GM10248 (cell line): ENCODE results near the gene NUP37.

Source experiments
- CTCF ChIA-PET: fragments of 300-600 bp; sonication (Branson Sonifier 250); formaldehyde crosslinking; extraction: SDS; loops from one replicate; lab custom pipeline; 2021; ENCODE audit warnings: antibody characterized with exemption; lab: Yijun Ruan, JAX
- POLR2A ChIA-PET: fragments of 350-650 bp; sonication (Branson Sonifier 250); formaldehyde crosslinking; extraction: SDS; loops from one replicate; lab custom pipeline; 2020; ENCODE audit warnings: antibody characterized with exemption; lab: Yijun Ruan, JAX
- DNase-seq: peaks from one replicate; pipeline ENCODE4 v3.0.0; 2012; ENCODE audit errors: extremely low spot score
- TF ChIP-seq, protein P1 (sequence below): IDR thresholded peaks from 2 replicates; pipeline ENCODE4 v1.5.1; 2012; ENCODE audit warnings: mild to moderate bottlenecking, low read depth; ENCODE audit errors: extremely low read depth, missing control alignments, control extremely low read depth

Gene NUP37

DNA sequence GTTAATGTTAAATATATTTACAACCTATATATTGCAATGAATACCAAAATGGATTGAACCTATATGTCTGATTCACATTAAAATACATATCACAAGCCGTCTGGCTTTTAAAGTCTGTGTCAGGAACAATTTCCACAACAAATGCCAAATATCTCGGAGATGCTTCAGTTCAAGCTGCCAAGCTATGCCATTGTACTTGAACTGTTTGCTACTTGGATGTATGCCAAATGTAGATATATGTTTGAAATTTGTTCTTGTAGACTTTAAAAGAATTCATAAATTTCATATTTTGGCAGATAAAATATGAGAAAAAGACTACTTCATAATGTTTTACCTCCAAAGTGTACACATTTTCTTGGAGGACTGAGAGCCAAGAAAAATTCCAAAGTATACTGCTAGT is 95.1 kb downstream of the NUP37 start:
- DNase-seq: no peak
- ChIA-PET POLR2A (no interaction called here), CTCF (no interaction called here)
- TF ChIP-seq, protein P1, sequence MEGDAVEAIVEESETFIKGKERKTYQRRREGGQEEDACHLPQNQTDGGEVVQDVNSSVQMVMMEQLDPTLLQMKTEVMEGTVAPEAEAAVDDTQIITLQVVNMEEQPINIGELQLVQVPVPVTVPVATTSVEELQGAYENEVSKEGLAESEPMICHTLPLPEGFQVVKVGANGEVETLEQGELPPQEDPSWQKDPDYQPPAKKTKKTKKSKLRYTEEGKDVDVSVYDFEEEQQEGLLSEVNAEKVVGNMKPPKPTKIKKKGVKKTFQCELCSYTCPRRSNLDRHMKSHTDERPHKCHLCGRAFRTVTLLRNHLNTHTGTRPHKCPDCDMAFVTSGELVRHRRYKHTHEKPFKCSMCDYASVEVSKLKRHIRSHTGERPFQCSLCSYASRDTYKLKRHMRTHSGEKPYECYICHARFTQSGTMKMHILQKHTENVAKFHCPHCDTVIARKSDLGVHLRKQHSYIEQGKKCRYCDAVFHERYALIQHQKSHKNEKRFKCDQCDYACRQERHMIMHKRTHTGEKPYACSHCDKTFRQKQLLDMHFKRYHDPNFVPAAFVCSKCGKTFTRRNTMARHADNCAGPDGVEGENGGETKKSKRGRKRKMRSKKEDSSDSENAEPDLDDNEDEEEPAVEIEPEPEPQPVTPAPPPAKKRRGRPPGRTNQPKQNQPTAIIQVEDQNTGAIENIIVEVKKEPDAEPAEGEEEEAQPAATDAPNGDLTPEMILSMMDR: no peak

DNA sequence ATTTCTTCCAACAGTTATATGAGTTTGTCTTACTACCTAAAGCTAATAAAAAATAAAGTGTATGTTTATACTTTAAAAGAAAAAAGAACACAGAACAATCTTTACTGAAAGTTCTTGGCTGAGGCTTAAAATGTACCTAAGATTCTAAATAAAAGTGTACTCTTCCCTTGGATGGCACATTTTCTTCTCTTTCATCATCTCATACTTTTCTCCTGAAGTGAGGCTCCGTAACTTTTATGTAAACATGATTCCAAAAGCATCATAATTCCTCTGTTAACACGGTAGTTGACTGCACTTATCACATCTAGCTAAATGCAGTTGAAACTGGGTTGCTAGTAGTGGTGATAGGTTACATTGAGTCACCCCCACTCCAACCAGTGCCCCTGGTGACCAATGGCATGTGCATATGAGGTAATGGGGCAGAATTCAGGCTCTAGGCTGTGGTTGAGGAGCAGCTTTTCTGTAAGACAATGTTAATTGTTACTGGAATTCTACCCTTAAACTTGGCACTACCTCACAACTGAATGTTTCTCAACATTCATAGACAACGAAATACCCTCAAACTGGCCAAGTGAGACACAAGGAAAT is 96.5 kb downstream of the NUP37 start:
- ChIA-PET CTCF (interaction anchor here (1.3 to 6.0 kb wide), 4 partner anchors 8 to 29 kb away, joined by 4 to 34 read pairs (median 5); no protein-coding TSS in a partner anchor), POLR2A (no interaction called here)
- no peak for DNase-seq
- TF ChIP-seq, protein P1: no peak
